Thymus (tissue), 11 donors: ENCODE results near the gene PPIL1. TPM values are rescaled to one million over a fixed set of nuclear protein-coding genes. Genes with fewer than 3 reads are reported as not detected.

Experiments
- DNase-seq, 9 donors: peaks; one replicate each; pipeline ENCODE4 v3.0.0-alpha.2; 2013; ENCODE audit warnings: low spot score in 9 of 9, low read depth in 6 of 9, missing footprints in 1 of 9
- H3K27ac ChIP-seq, 2 donors: one replicate each; pipeline ENCODE4 v1.5.1; 2013; ENCODE audit warnings: control low read depth in 1 of 2, low read depth in 1 of 2, low read length in 1 of 2, mild to moderate bottlenecking in 1 of 2, moderate library complexity in 1 of 2
- H3K27me3 ChIP-seq, 2 donors: one replicate each; pipeline ENCODE4 v1.5.1; 2013; ENCODE audit warnings: low read length in 1 of 2; ENCODE audit not compliant: control insufficient read depth in 2 of 2, insufficient read depth in 1 of 2
- H3K36me3 ChIP-seq, 2 donors: one replicate each; pipeline ENCODE4 v1.5.1; 2013; ENCODE audit warnings: low read length in 1 of 2, mild to moderate bottlenecking in 1 of 2, moderate library complexity in 1 of 2; ENCODE audit not compliant: control insufficient read depth in 2 of 2, insufficient read depth in 2 of 2
- H3K4me1 ChIP-seq, 2 donors: one replicate each; pipeline ENCODE4 v1.5.1; 2013; ENCODE audit warnings: low read length in 2 of 2; ENCODE audit not compliant: control insufficient read depth in 2 of 2, insufficient read depth in 2 of 2
- H3K4me3 ChIP-seq, 2 donors: one replicate each; pipeline ENCODE4 v1.5.1; 2013; ENCODE audit warnings: low read length in 2 of 2, control low read depth in 1 of 2, mild to moderate bottlenecking in 1 of 2
- H3K9me3 ChIP-seq, 2 donors: one replicate each; pipeline ENCODE4 v1.5.1; 2013; ENCODE audit warnings: low read length in 1 of 2, mild to moderate bottlenecking in 1 of 2; ENCODE audit not compliant: control insufficient read depth in 2 of 2, insufficient read depth in 1 of 2
- WGBS: extraction: QIAGEN DNeasy Blood & Tissue Kit; methylation state at CpG from one replicate; pipeline ENCODE4 v1.1.7; 2013; 5-methylcytosine and 5-hydroxymethylcytosine counted together
- polyA plus RNA-seq: library from polyadenylated mRNA; stranded (reverse); fragments of 200-250 nt; gene quantifications from one replicate; pipeline ENCODE4 v1.2.3, GENCODE V29; 2013
- total RNA-seq: library from RNA; stranded (reverse); fragments of 120-200 nt; gene quantifications from one replicate; pipeline ENCODE4 v1.2.4, GENCODE V29; 2013
- donor health status: healthy.

Gene PPIL1
- total and polyA plus RNA-seq, 2 donors = 22.5 to 29.8 TPM

DNA sequence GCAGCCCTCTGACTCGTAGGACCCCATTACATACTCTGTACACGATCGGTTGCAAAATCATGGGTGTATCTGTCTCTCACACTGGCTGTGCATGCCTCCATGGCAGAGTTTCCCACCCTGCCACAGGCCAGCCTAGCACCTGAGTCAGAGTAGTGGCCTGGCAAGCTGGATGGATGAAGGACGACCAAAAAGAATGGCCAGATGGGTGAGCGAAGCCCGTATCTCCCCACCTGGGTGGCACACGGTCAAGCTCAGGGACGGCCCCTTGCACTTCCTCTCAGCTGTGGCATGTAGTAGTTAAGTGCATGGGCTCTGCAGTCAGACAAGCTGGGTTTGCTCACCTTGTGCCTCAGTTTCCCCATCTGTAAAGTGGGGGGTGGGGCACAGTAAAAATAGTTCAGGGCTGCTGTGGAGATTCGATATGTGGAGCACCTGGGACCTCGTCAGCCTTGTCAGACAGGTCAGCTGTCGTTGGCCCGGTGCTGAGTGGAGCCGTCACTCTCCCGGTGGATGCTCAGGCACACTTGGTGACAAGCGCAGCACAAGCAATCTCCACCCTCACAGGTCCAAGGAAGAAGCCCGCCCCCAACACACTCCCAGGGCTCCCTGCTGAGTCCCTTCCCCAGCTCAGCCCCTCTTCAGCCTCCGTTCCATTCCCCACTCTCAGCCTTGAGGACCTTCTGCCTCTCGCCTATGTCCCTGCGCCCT, 47.9 kb downstream of the PPIL1 start:
- no peaks in the 10 kb centered on the region for H3K36me3 ChIP-seq
- no peaks in the 10 kb centered on the region for H3K27me3 ChIP-seq
- no peak overlapping the region for H3K4me3 ChIP-seq
- H3K9me3 ChIP-seq = no peaks in the 10 kb centered on the region
- H3K27ac ChIP-seq = peak overlapping the region in 1 of 2 donors; percentile 32
- DNase-seq = no peak
- peaks cover 0 to 17% of the 10 kb centered on the region in 2 donors for H3K4me1 ChIP-seq
- WGBS = 91% methylated on average over 19 of the region's 19 CpGs

- H3K27ac ChIP-seq = no peak overlapping the region
- peaks cover 0 to 20% of the 10 kb centered on the region in 2 donors for H3K4me1 ChIP-seq
- H3K27me3 ChIP-seq = no peaks in the 10 kb centered on the region
- no peak for DNase-seq
- no peaks in the 10 kb centered on the region for H3K36me3 ChIP-seq
- no peaks in the 10 kb centered on the region for H3K9me3 ChIP-seq
- H3K4me3 ChIP-seq = no peak overlapping the region
- WGBS = 95% methylated on average over 8 of the region's 8 CpGs
These were observed 48.6 kb downstream of the PPIL1 start for GRCh38 chr6:36825994-36826393.

- WGBS = 97% methylated on average over 6 of the region's 6 CpGs
- Histone ChIP-seq H3K9me3 (no peaks in the 10 kb centered on the region), H3K4me1 (peaks cover 0 to 20% of the 10 kb centered on the region in 2 donors)
These were observed 49.2 kb downstream of the PPIL1 start for GRCh38 chr6:36825452-36825851.

GRCh38 chr6:36824253-36824652, 50.4 kb downstream of the PPIL1 start:
- no peaks in the 10 kb centered on the region for H3K9me3 ChIP-seq
- H3K4me3 ChIP-seq = no peak overlapping the region
- H3K27ac ChIP-seq = peak overlapping the region in 1 of 2 donors; percentile 41
- peaks cover 0 to 17% of the 10 kb centered on the region in 2 donors for H3K4me1 ChIP-seq
- H3K36me3 ChIP-seq = no peaks in the 10 kb centered on the region
- no peaks in the 10 kb centered on the region for H3K27me3 ChIP-seq
- DNase-seq = no peak
- WGBS = 98% methylated on average over 7 of the region's 7 CpGs

More at GRCh38 chr6:36825452-36825851, 49.2 kb downstream of the PPIL1 start:
- no peaks in the 10 kb centered on the region for H3K27me3 ChIP-seq
- DNase-seq = no peak
- H3K4me3 ChIP-seq = no peak overlapping the region
- H3K36me3 ChIP-seq = no peaks in the 10 kb centered on the region
- H3K27ac ChIP-seq = peak overlapping the region in 1 of 2 donors; percentile 16

GRCh38 chr6:36823421-36824096, 51.0 kb downstream of the PPIL1 start:
- no peaks in the 10 kb centered on the region for H3K27me3 ChIP-seq
- H3K4me3 ChIP-seq = no peak overlapping the region
- peaks cover 0 to 17% of the 10 kb centered on the region in 2 donors for H3K4me1 ChIP-seq
- DNase-seq = no peak
- H3K27ac ChIP-seq = no peak overlapping the region
- WGBS = 97% methylated on average over 12 of the region's 12 CpGs
- no peaks in the 10 kb centered on the region for H3K9me3 ChIP-seq
- H3K36me3 ChIP-seq = no peaks in the 10 kb centered on the region

GRCh38 chr6:36822506-36823269, 51.9 kb downstream of the PPIL1 start:
- H3K9me3 ChIP-seq = no peaks in the 10 kb centered on the region
- H3K4me3 ChIP-seq = no peak overlapping the region
- no peak for DNase-seq
- no peaks in the 10 kb centered on the region for H3K36me3 ChIP-seq
- WGBS = 96% methylated on average over 19 of the region's 19 CpGs
- no peak overlapping the region for H3K27ac ChIP-seq
- peaks cover 0 to 10% of the 10 kb centered on the region in 2 donors for H3K4me1 ChIP-seq
- no peaks in the 10 kb centered on the region for H3K27me3 ChIP-seq

GRCh38 chr6:36821581-36822335, 52.8 kb downstream of the PPIL1 start:
- Histone ChIP-seq H3K9me3 (no peaks in the 10 kb centered on the region), H3K36me3 (no peaks in the 10 kb centered on the region), H3K27ac (no peak overlapping the region), H3K4me1 (peaks cover 0 to 4% of the 10 kb centered on the region in 2 donors), H3K4me3 (no peak overlapping the region), H3K27me3 (no peaks in the 10 kb centered on the region)
- 87% methylated on average over 14 of the region's 14 CpGs for WGBS
- DNase-seq = no peak

- Histone ChIP-seq H3K27me3 (no peaks in the 10 kb centered on the region), H3K4me1 (peaks cover 0 to 4% of the 10 kb centered on the region in 2 donors), H3K36me3 (no peaks in the 10 kb centered on the region), H3K9me3 (no peaks in the 10 kb centered on the region), H3K4me3 (no peak overlapping the region), H3K27ac (no peak overlapping the region)
- DNase-seq = no peak
- whole genome bisulfite sequencing = 94% methylated on average over 12 of the region's 12 CpGs
These were observed 53.7 kb downstream of the PPIL1 start for GRCh38 chr6:36820700-36821580.
